ENCODE measurements around the gene NR5A1.

- TF ChIP-seq POLR2A (IDR thresholded peaks at IDR 0.05): no peak
- TF ChIP-seq, protein P1, sequence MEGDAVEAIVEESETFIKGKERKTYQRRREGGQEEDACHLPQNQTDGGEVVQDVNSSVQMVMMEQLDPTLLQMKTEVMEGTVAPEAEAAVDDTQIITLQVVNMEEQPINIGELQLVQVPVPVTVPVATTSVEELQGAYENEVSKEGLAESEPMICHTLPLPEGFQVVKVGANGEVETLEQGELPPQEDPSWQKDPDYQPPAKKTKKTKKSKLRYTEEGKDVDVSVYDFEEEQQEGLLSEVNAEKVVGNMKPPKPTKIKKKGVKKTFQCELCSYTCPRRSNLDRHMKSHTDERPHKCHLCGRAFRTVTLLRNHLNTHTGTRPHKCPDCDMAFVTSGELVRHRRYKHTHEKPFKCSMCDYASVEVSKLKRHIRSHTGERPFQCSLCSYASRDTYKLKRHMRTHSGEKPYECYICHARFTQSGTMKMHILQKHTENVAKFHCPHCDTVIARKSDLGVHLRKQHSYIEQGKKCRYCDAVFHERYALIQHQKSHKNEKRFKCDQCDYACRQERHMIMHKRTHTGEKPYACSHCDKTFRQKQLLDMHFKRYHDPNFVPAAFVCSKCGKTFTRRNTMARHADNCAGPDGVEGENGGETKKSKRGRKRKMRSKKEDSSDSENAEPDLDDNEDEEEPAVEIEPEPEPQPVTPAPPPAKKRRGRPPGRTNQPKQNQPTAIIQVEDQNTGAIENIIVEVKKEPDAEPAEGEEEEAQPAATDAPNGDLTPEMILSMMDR (IDR thresholded peaks at IDR 0.05): no peak
- TF ChIP-seq EP300 (IDR thresholded peaks at IDR 0.05): no peak
Observed at GRCh38 chr9:124473310-124473709, 33.9 kb downstream of the NR5A1 start.

All from suprapubic skin (tissue), 3 donors.